H1 (cell line): ENCODE results near the gene OR5J2.

Experiments
- ATF2 ChIP-seq: IDR thresholded peaks from 2 replicates; pipeline ENCODE4 v1.6.1; 2012; ENCODE audit warnings: low read length, inconsistent platforms
- CTCF ChIP-seq, 3 experiments: IDR thresholded peaks; 1 replicate in 2 of 3; 2 replicates in 1 of 3; pipeline versions ENCODE4 v1.5.1 to v1.6.1; 2011; ENCODE audit warnings: low read length in 3 of 3, mild to moderate bottlenecking in 3 of 3, inconsistent platforms in 2 of 3, low read depth in 1 of 3, moderate library complexity in 1 of 3; ENCODE audit not compliant: insufficient read depth in 1 of 3; ENCODE audit errors: control extremely low read depth in 1 of 3
- EZH2 ChIP-seq: fragments of 200-600 bp; sonication (generic); IDR thresholded peaks from 2 replicates; pipeline ENCODE4 v1.7.1; 2012; ENCODE audit warnings: low read depth, mild to moderate bottlenecking, moderate library complexity, low read length, inconsistent platforms; ENCODE audit not compliant: severe bottlenecking
- HDAC2 ChIP-seq, 2 experiments: fragments of 300-600 bp in 1 of 2; sonication (generic) in 1 of 2; IDR thresholded peaks; 2 replicates each; pipeline ENCODE4 v1.6.1; 2011 to 2012; ENCODE audit warnings: low read depth in 2 of 2, low read length in 2 of 2, mild to moderate bottlenecking in 2 of 2, moderate library complexity in 2 of 2, borderline replicate concordance in 1 of 2, inconsistent platforms in 1 of 2
- JUN ChIP-seq: IDR thresholded peaks from 2 replicates; pipeline ENCODE4 v1.6.1; 2011; ENCODE audit warnings: low read depth, mild to moderate bottlenecking, improper control_type of control experiment, low read length
- MAX ChIP-seq: IDR thresholded peaks from 2 replicates; pipeline ENCODE4 v1.6.1; 2012; ENCODE audit warnings: inconsistent platforms
- POLR2A ChIP-seq, 2 experiments: IDR thresholded peaks; 1 replicate in 1 of 2; 2 replicates in 1 of 2; pipeline ENCODE4 v1.6.1; 2011; ENCODE audit warnings: low read depth in 2 of 2, low read length in 2 of 2, mild to moderate bottlenecking in 2 of 2; ENCODE audit errors: control extremely low read depth in 1 of 2
- SIN3A ChIP-seq, 2 experiments: IDR thresholded peaks in 1 of 2; conservative IDR thresholded peaks in 1 of 2; 2 replicates each; pipeline ENCODE4 v1.6.1; 2011 to 2012; ENCODE audit warnings: low read length in 2 of 2, improper control_type of control experiment in 1 of 2, low read depth in 1 of 2, mild to moderate bottlenecking in 1 of 2
- SP4 ChIP-seq: IDR thresholded peaks from 2 replicates; pipeline ENCODE4 v1.6.1; 2012; ENCODE audit warnings: low read length, inconsistent platforms
- YY1 ChIP-seq: IDR thresholded peaks from 2 replicates; pipeline ENCODE4 v1.6.1; 2011; ENCODE audit warnings: low read depth, mild to moderate bottlenecking, low read length
- TF ChIP-seq, protein P1 (sequence below): IDR thresholded peaks from 2 replicates; pipeline ENCODE4 v1.6.1; 2011; ENCODE audit warnings: low read length, improper control_type of control experiment

GRCh38 chr11:56196705-56197104 is 20.3 kb downstream of the OR5J2 start:
- TF ChIP-seq SP4 (no peak), CTCF (IDR thresholded peaks at IDR 0.05; ENCODE audit: control extremely low read depth in 1 of 3, insufficient read depth in 1 of 3, low read depth in 1 of 3, low read length in 3 of 3) (no peak), ATF2 (no peak), HDAC2 (IDR thresholded peaks at IDR 0.05; ENCODE audit: borderline replicate concordance in 1 of 2, low read depth in 2 of 2, low read length in 2 of 2) (no peak), MAX (no peak), JUN (no peak), EZH2 (no peak), SIN3A (conservative IDR thresholded peaks at IDR 0.05 in 1 of 2, IDR thresholded peaks at IDR 0.05 in 1 of 2; ENCODE audit: low read depth in 1 of 2, low read length in 2 of 2) (no peak), POLR2A (IDR thresholded peaks at IDR 0.05; ENCODE audit: control extremely low read depth in 1 of 2, low read depth in 2 of 2, low read length in 2 of 2) (no peak), YY1 (no peak)
- TF ChIP-seq, protein P1, sequence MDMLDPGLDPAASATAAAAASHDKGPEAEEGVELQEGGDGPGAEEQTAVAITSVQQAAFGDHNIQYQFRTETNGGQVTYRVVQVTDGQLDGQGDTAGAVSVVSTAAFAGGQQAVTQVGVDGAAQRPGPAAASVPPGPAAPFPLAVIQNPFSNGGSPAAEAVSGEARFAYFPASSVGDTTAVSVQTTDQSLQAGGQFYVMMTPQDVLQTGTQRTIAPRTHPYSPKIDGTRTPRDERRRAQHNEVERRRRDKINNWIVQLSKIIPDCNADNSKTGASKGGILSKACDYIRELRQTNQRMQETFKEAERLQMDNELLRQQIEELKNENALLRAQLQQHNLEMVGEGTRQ = no peak
